Left ventricle myocardium superior (tissue), 1 donor: ENCODE data around the gene GPC6. TPM values are rescaled to one million over a fixed set of nuclear protein-coding genes. Genes with fewer than 3 reads are reported as not detected.
A peak's percentile ranks its signal among the peaks of the same experiment; 100 is the strongest.
"Not testable (repeated sequence)": the region's sequence is repeated elsewhere in the genome, so short reads cannot be mapped to it uniquely, and the experiment has no call there.

Experiments used
- ATAC-seq: fragments of 200-7000 bp; cut with Tn5 transposase; one replicate; pipeline ENCODE4 v1.9.1; 2020; ENCODE audit warnings: mild to moderate bottlenecking, moderate library complexity
- DNase-seq: peaks from one replicate; pipeline ENCODE4 v3.0.0-alpha.2; 2020
- intact Hi-C: fragments of 100-400 bp; cut with micrococcal nuclease; formaldehyde crosslinking; loops from one replicate; pipeline ENCODE4 v1.11.0; 2022
- total RNA-seq: library from RNA; stranded (reverse); fragmentation: NEBNext Ultra II Directional; extraction: Animal tissue kit (Norgen Biotek cat#: 25700); gene quantifications from one replicate; pipeline ENCODE4 v1.2.1, GENCODE V29; 2021
- donor health status: DM: no; HTN: yes; CAD: no; lungs with severe emphysema.

GPC6 gene
- total RNA-seq, 1 donor from 2014 or later: 1.6 TPM

- DNase-seq: no peak
- ATAC-seq: no peak
- intact Hi-C loops: no loop called here
Measured at GRCh38 chr13:93467175-93467574, 240.6 kb downstream of the GPC6 start.

GRCh38 chr13:93468433-93468832, 241.8 kb downstream of the GPC6 start:
- no peak for ATAC-seq
- DNase-seq: no peak
- intact Hi-C loops: no loop called here

GRCh38 chr13:93472296-93472695, 245.7 kb downstream of the GPC6 start:
- ATAC-seq (no peak), DNase-seq (no peak)
- intact Hi-C loops: no loop called here

- ATAC-seq: no peak
- intact Hi-C loops: no loop called here
- no peak for DNase-seq
Measured at GRCh38 chr13:93472814-93473296, 246.2 kb downstream of the GPC6 start.

- DNase-seq (no peak), ATAC-seq (no peak)
- intact Hi-C loops: no loop called here
Measured at GRCh38 chr13:93473441-93474270, 247.0 kb downstream of the GPC6 start.

- intact Hi-C loops: no loop called here
- no peak for DNase-seq
- no peak for ATAC-seq
Measured at GRCh38 chr13:93476175-93476574, 249.6 kb downstream of the GPC6 start.

GRCh38 chr13:93477238-93477637, 250.6 kb downstream of the GPC6 start:
- DNase-seq: no peak
- intact Hi-C loops: no loop called here

GRCh38 chr13:93480553-93481106, 254.0 kb downstream of the GPC6 start:
- ATAC-seq: no peak
- intact Hi-C loops: no loop called here

More at GRCh38 chr13:93477238-93477637, 250.6 kb downstream of the GPC6 start:
- no peak for ATAC-seq

GRCh38 chr13:93496117-93496516, 269.5 kb downstream of the GPC6 start:
- ATAC-seq, intact Hi-C loops, DNase-seq: not testable (repeated sequence)

More at GRCh38 chr13:93480553-93481106, 254.0 kb downstream of the GPC6 start:
- DNase-seq: no peak

- intact Hi-C loops: no loop called here
- DNase-seq: no peak
- no peak for ATAC-seq
Measured at GRCh38 chr13:93496985-93497673, 270.5 kb downstream of the GPC6 start.

GRCh38 chr13:93499991-93500390, 273.4 kb downstream of the GPC6 start:
- DNase-seq (no peak), ATAC-seq (no peak)
- intact Hi-C loops: no loop called here

- ATAC-seq (no peak), DNase-seq (no peak)
- intact Hi-C loops: no loop called here
Measured at GRCh38 chr13:93502071-93502470, 275.5 kb downstream of the GPC6 start.

- intact Hi-C loops: no loop called here
- ATAC-seq (no peak), DNase-seq (no peak)
Measured at GRCh38 chr13:93502987-93503615, 276.5 kb downstream of the GPC6 start.

- DNase-seq (no peak), ATAC-seq (peak; percentile 46)
- intact Hi-C loops: no loop called here
Measured at GRCh38 chr13:93505104-93505952, 278.7 kb downstream of the GPC6 start.

GRCh38 chr13:93511011-93511410, 284.4 kb downstream of the GPC6 start:
- DNase-seq (no peak), ATAC-seq (no peak)
- intact Hi-C loops: no loop called here

GRCh38 chr13:93515267-93515666, 288.7 kb downstream of the GPC6 start:
- intact Hi-C loops: no loop called here
- DNase-seq: no peak
- no peak for ATAC-seq

- ATAC-seq (no peak), DNase-seq (no peak)
- intact Hi-C loops: no loop called here
Measured at GRCh38 chr13:93517658-93518057, 291.1 kb downstream of the GPC6 start.

- intact Hi-C loops: no loop called here
- no peak for DNase-seq
- no peak for ATAC-seq
Measured at GRCh38 chr13:93521307-93521706, 294.7 kb downstream of the GPC6 start.

GRCh38 chr13:93522501-93522900, 295.9 kb downstream of the GPC6 start:
- ATAC-seq (no peak), DNase-seq (no peak)
- intact Hi-C loops: no loop called here
